Chondrocyte (in vitro differentiated cells): ENCODE results near the gene CCDC185. TPM values are rescaled to one million over a fixed set of nuclear protein-coding genes. Genes with fewer than 3 reads are reported as not detected.

Experiments
- DNase-seq: peaks from one replicate; pipeline ENCODE4 v3.0.0; 2021; ENCODE audit warnings: mixed read lengths, low spot score
- H3K27ac Mint-ChIP-seq: one replicate; pipeline ENCODE4 v1.8.0; 2021; ENCODE audit warnings: mild to moderate bottlenecking, moderate library complexity, mixed read lengths; ENCODE audit not compliant: unreplicated experiment
- H3K27me3 Mint-ChIP-seq: 2 replicates; pipeline ENCODE4 v1.8.0; 2021; ENCODE audit warnings: low read depth, mixed read lengths
- H3K36me3 Mint-ChIP-seq: 2 replicates; pipeline ENCODE4 v1.8.0; 2021; ENCODE audit warnings: low read depth, mixed read lengths
- H3K4me1 Mint-ChIP-seq: 2 replicates; pipeline ENCODE4 v1.8.0; 2021; ENCODE audit warnings: low read depth, mild to moderate bottlenecking, mixed read lengths
- H3K4me3 Mint-ChIP-seq: one replicate; pipeline ENCODE4 v1.8.0; 2021; ENCODE audit warnings: mild to moderate bottlenecking, moderate library complexity, mixed read lengths; ENCODE audit not compliant: unreplicated experiment
- H3K9me3 Mint-ChIP-seq: 2 replicates; pipeline ENCODE4 v1.8.0; 2021; ENCODE audit warnings: low read depth, mixed read lengths
- CTCF ChIP-seq: fragments of 200-600 bp; sonication (generic); IDR thresholded peaks from 2 replicates; pipeline ENCODE4 v1.5.0; 2021; ENCODE audit warnings: antibody characterized with exemption, mild to moderate bottlenecking, moderate library complexity
- total RNA-seq: library from RNA; stranded (reverse); gene quantifications from 3 replicates; pipeline ENCODE4 v1.2.1, GENCODE V29; 2021

The CCDC185 gene
- total RNA-seq, 1 donor from 2014 or later, result not detected

- TF ChIP-seq CTCF, result no peak
- H3K27me3 Mint-ChIP-seq, result peaks cover 17% of the 10 kb centered on the region
- H3K4me3 Mint-ChIP-seq, result no peak overlapping the region
- no peak overlapping the region for H3K27ac Mint-ChIP-seq
- no peaks in the 10 kb centered on the region for H3K4me1 Mint-ChIP-seq
- DNase-seq, result no peak
- H3K9me3 Mint-ChIP-seq, result no peaks in the 10 kb centered on the region
- H3K36me3 Mint-ChIP-seq, result no peaks in the 10 kb centered on the region
Observed at GRCh38 chr1:223426936-223427335, 33.7 kb downstream of the CCDC185 start.

- no peak for DNase-seq
- H3K27ac Mint-ChIP-seq, result no peak overlapping the region
- no peaks in the 10 kb centered on the region for H3K4me1 Mint-ChIP-seq
- no peak for TF ChIP-seq CTCF
- H3K27me3 Mint-ChIP-seq, result peaks cover 19% of the 10 kb centered on the region
- no peaks in the 10 kb centered on the region for H3K9me3 Mint-ChIP-seq
- no peak overlapping the region for H3K4me3 Mint-ChIP-seq
- H3K36me3 Mint-ChIP-seq, result no peaks in the 10 kb centered on the region
Observed at GRCh38 chr1:223429313-223429731, 36.1 kb downstream of the CCDC185 start.

- Mint-ChIP-seq H3K4me3 (no peak overlapping the region), H3K4me1 (no peaks in the 10 kb centered on the region), H3K9me3 (no peaks in the 10 kb centered on the region), H3K27me3 (peaks cover 19% of the 10 kb centered on the region), H3K27ac (no peak overlapping the region), H3K36me3 (no peaks in the 10 kb centered on the region)
- no peak for TF ChIP-seq CTCF
- DNase-seq, result no peak
Observed at GRCh38 chr1:223429821-223430220, 36.6 kb downstream of the CCDC185 start.

- Mint-ChIP-seq H3K4me3 (no peak overlapping the region), H3K27me3 (peaks cover 19% of the 10 kb centered on the region), H3K9me3 (no peaks in the 10 kb centered on the region), H3K36me3 (no peaks in the 10 kb centered on the region), H3K27ac (no peak overlapping the region), H3K4me1 (no peaks in the 10 kb centered on the region)
- no peak for DNase-seq
- TF ChIP-seq CTCF, result no peak
Observed at GRCh38 chr1:223430236-223430635, 37.0 kb downstream of the CCDC185 start.

- Mint-ChIP-seq H3K36me3 (no peaks in the 10 kb centered on the region), H3K4me1 (no peaks in the 10 kb centered on the region), H3K27me3 (peaks cover 16% of the 10 kb centered on the region), H3K27ac (no peak overlapping the region), H3K9me3 (no peaks in the 10 kb centered on the region), H3K4me3 (no peak overlapping the region)
- no peak for DNase-seq
- no peak for TF ChIP-seq CTCF
Observed at GRCh38 chr1:223437151-223437550, 43.9 kb downstream of the CCDC185 start.
